NCI-H446 treated with DMSO at 0.1 percent for 48 hours (cell line): ENCODE results near the gene ZNF814.
"Not testable (repeated sequence)": the region's sequence is repeated elsewhere in the genome, so short reads cannot be mapped to it uniquely, and the experiment has no call there.

Experiments used
- DNase-seq: peaks from one replicate; lab custom pipeline; 2025; lab: John Stamatoyannopoulos, UW

ZNF814 gene

GRCh38 chr19:57862351-57862750, 26.5 kb downstream of the ZNF814 start:
- DNase-seq = not testable (repeated sequence)

- not testable (repeated sequence) for DNase-seq
Measured at GRCh38 chr19:57854117-57854516, 34.7 kb downstream of the ZNF814 start.

- DNase-seq = not testable (repeated sequence)
Measured at GRCh38 chr19:57851812-57852603, 36.8 kb downstream of the ZNF814 start.

GRCh38 chr19:57850553-57851017, 38.3 kb downstream of the ZNF814 start:
- no peak for DNase-seq

GRCh38 chr19:57849666-57850473, 39.0 kb downstream of the ZNF814 start, which contains the start of gene ZNF587:
ZNF587 (plus strand) TSS chr19:57849859; CDS start chr19:57850039, 180 bp downstream.
- DNase-seq = not testable (repeated sequence)

- not testable (repeated sequence) for DNase-seq
Measured at GRCh38 chr19:57849162-57849665, 39.6 kb downstream of the ZNF814 start.

- DNase-seq = not testable (repeated sequence)
Measured at GRCh38 chr19:57847164-57847563, 41.7 kb downstream of the ZNF814 start.

- no peak for DNase-seq
Measured at GRCh38 chr19:57841122-57841763, 47.6 kb downstream of the ZNF814 start.

GRCh38 chr19:57838622-57839191, 50.1 kb downstream of the ZNF814 start:
- not testable (repeated sequence) for DNase-seq

GRCh38 chr19:57836991-57837390, 51.8 kb downstream of the ZNF814 start:
- DNase-seq = not testable (repeated sequence)

GRCh38 chr19:57830071-57830602, 58.7 kb downstream of the ZNF814 start, which contains the start of gene ZNF587B:
ZNF587B (plus strand) TSS chr19:57830299; CDS start chr19:57830529, 230 bp downstream.
- no peak for DNase-seq

GRCh38 chr19:57829316-57829715, 59.5 kb downstream of the ZNF814 start:
- DNase-seq = no peak

- no peak for DNase-seq
Measured at GRCh38 chr19:57825511-57825910, 63.3 kb downstream of the ZNF814 start.

GRCh38 chr19:57823608-57824007, 65.2 kb downstream of the ZNF814 start:
- not testable (repeated sequence) for DNase-seq

- DNase-seq = not testable (repeated sequence)
Measured at GRCh38 chr19:57823155-57823554, 65.7 kb downstream of the ZNF814 start.

- not testable (repeated sequence) for DNase-seq
Measured at GRCh38 chr19:57821501-57821900, 67.3 kb downstream of the ZNF814 start.

GRCh38 chr19:57821095-57821494, 67.7 kb downstream of the ZNF814 start:
- DNase-seq = not testable (repeated sequence)

GRCh38 chr19:57820599-57820998, 68.2 kb downstream of the ZNF814 start:
- no peak for DNase-seq

- peak; percentile 83 for DNase-seq
Measured at GRCh38 chr19:57819475-57820148, 69.2 kb downstream of the ZNF814 start.

- DNase-seq = no peak
Measured at GRCh38 chr19:57818378-57818777, 70.5 kb downstream of the ZNF814 start.

- DNase-seq = no peak
Measured at GRCh38 chr19:57817976-57818375, 70.9 kb downstream of the ZNF814 start.
